ENCODE measurements around the gene VWA5B1.

The VWA5B1 gene

DNA sequence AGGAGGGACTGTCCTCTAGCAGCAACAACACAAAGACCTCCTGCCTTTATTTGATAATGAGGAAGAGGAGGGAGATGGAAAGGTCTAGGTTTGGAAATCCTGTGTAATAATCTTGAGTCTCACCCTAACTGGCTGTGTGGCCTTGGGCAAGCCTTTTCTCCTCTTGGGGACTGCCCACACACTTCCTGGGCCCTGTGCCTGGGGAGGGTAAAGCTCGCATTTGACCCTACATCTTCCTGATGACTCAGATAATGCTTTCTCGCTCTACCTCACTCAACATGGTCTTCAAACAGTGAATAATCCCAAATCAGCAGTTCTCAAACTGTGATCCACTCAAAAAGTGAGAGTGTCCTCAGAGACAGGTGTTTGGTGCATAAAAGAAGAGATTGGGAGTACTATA is 81.2 kb downstream of the VWA5B1 start:
- no peak for DNase-seq

DNA sequence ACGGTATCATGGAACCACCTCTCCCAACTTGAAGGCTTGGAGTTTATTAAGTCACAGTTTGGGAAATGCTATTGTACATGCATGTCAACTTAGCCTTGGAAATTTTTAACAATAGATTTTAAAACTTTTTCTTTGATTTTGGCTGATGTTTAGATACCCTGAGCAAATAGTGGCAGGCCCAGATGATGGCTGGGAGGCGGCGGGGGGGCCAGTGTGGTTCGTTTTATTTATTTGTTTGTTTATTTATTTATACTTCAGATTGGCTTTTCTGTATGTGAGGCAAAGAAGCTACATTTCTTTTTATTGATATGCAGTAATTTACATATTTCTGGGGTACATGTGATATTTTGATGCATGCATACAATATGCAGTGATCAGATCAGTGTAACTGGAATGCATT is 82.0 kb downstream of the VWA5B1 start:
- no peak for DNase-seq

DNA sequence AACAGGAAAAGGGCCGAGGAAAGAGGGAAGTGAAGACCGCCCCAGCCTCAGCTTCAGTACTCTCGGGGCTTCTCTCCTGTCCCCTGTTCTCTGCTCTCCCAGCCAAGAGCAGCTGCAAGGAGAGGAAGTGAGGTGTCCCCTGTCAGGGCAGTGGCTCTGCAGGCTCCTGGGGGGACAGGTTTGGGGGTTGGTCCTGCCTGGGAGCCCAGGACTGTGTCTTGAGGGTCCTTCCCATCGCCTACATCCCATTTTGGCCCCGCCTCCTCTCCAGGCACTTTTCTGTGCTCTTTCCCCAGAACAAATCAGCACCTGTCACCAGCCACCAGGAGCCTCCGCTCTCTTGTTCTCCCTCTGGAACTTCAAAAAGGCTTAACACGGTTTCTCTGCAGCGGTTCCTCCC is 82.6 kb downstream of the VWA5B1 start:
- DNase-seq: no peak

DNA sequence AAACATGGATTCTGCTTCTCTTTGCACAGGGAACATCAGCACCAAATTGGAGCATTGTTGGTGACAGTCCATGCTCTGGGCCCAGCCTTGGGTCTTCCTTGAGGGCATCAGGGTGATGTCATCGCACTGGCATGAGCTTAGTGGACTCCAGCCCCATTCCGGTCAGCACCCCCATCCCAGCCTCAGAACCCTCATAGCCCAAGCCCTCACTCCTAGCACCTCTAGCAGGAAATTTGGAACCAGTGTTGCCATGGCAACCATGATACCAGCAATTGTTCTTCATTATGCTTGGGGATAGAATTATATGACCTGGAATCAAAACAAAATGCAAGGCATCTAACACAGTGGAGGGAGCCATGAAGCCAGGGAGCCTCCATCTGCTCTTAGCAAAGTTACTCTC is 83.1 kb downstream of the VWA5B1 start:
- DNase-seq: no peak

DNA sequence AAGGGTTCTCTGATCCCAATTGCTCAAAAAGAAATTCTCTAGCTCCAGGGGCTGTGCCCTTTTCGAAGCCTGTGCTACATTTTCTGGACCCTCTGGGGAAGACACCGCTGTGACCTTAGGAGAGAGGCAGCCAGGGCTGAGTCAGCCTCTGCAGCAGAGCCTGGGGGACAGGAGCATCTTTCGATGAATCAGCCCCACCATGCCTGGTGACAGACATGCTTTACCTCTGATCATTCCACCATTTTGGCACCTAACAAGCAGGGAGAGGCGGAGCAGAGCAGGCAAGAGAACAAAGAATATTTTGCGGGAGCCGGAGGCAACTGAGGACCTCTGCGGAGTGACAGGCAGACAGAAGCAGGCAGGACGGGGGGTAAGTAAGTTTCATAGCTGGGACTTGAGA is 84.9 kb downstream of the VWA5B1 start:
- DNase-seq: no peak

DNA sequence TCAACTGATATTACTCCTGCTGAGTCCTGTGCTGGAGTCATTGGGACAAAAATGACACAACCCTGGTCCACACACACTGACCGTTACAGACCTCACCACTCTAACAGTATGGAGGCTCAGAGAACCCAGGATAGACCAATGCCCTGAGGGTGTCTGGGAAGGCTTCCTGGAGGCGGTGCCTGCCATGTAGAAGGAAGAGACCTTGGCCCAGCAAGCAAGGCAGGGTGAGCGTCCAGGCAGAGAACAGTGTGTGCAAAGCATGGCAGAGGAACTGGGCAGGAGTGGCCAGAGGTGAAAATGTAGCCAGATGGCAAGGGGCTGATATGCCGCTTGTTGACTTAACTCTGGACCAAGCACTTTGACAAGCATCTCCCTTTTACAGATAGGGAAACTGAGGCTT is 85.5 kb downstream of the VWA5B1 start:
- DNase-seq: no peak

DNA sequence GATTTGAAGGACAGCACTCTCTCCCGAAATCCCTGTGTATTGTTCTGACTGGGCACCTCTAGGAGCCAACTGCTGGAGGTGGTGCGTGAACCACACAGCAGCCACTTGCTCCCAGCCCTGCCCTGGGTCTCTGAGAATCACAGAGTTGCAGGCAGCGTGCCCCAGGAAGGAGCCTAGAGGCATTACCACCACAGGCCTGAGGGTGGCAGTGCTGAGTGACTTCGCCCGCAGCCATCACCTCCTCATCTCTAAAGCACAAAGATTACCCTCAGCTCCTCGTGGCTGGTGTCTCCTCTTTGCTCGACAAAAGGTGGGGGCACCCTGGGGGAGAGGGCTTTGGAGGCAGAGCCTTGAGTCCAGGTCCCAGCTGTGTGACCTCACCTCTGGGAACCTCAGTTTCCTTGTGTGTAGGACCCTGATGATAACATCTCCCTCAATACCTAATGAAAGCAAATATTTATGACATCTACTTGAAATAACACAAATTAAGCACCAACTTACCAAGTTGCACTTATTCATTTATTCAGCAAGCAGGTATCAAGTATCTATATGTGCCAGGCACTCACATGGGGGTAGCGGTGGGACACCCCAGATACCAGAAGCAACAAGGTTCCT is 86.3 kb downstream of the VWA5B1 start:
- DNase-seq: no peak

DNA sequence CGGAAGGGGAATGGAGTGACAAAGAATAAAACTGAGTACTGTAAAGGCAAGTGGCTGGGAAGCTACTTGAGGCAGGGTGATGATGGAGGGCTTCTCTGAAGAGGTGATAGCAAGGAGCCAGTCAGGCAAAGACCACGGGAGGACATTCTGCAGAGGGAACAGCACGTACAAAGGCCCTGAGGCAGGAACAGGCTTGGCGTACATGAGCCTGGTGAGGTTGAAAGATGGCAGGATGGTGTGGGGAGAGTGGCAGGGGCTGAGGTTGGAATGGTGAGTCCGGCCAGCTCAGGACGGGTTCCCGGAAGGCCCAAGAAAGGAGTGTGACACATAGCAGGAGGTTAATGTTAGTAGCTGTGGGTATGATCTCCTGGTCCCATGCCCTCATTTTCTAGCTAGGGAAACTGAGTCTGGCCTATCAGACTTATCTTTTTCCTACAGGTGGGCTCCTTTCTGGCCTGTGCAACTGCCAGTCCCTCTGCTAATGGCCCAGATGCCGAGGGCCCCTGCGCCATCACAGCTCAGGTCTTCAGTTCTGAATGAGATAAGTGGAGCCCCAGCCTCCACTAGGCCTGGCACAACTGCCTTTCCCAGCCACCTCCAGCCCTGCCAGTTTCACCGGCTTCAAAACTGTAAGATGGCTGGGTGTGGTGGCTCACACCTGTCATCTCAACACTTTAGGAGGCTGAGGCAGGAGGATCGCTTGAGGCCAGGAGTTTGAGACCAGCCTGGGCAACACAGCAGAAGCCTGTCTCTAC is 87.0 kb downstream of the VWA5B1 start:
- no peak for DNase-seq

DNA sequence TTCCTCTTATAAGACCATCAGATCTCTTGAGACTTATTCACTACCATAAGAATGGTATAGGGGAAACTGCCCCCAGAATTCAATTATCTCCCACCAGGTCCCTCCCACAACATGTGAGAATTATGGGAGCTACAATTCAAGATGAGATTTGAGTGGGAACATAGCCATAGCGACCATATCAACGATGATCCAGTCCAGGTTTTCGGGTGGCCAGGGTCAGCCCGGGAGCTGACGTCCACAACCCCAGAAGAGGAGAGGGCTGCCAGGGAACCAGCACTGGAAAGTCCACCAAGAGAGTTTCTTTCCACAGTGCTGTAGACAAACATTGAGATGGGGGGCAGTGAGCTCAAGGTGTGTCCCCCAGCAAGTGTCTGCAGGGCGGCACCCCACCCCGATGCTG is 88.4 kb downstream of the VWA5B1 start:
- no peak for DNase-seq

DNA sequence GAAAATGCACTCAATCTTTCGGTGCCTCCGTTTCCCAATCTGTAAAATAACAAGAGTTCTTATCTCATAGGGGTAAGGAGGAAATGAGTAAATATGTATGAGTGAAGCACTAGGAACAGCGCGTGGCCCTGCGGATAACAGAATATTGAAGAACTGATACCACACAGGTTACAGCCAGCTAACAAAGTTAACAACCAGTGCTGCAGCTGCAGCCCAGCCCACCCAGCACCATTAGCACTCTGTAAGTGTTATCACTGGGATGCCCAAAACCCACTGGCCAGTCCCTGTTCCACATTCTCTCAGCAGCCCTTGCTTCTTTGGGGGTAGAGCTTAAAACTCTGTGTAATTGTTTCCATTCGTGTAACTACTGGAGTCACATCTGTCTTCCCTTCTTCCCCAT is 89.5 kb downstream of the VWA5B1 start:
- no peak for DNase-seq

DNA sequence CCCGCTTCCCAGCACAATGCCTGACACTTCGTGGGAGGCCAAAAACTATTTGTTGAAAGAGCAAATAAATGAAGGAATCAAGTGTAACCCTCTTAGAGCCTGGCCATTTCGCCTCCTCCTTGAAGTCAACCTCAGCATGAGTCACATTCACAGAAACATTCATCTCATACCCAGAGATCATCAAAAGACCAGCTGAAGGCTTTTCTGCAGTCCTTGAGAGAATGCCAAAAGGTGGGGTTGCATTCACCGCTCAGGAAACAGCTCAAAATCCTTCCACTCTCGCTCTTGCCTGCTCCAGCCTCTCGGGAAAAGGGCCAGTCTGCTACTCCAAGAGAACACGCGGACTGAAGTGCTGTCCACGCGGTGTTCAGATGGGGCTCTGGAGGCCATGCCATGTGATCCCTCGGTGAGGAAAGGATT is 90.0 kb downstream of the VWA5B1 start:
- DNase-seq: no peak

DNA sequence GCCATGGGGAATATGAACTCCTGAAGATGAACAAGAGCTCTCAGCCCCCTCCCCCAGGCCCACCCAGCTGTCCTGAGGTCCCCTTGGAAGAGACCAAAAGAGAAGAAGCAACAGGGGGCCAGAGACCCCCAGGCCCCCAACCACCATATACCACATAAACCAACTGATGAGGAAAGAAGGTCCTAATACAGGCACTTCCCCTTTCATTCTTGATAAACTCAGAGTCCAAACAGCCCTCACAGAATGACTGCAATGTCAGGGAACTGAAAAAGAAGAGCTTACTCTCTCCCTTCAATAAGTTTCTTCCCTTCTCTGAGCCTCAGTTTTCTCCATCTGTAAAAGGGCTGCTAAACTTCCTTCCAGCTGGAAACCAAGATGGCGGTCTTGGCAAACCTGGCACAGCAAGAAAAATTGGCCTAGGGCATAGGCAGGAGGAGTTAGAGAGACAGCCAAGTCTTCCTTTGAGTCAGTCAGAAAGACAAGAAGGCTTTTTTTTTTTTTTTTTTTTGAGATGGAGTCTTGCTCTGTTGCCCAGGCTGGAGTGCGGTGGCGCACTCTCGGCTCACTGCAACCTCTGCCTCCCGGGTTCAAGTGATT is 90.5 kb downstream of the VWA5B1 start:
- DNase-seq: no peak

DNA sequence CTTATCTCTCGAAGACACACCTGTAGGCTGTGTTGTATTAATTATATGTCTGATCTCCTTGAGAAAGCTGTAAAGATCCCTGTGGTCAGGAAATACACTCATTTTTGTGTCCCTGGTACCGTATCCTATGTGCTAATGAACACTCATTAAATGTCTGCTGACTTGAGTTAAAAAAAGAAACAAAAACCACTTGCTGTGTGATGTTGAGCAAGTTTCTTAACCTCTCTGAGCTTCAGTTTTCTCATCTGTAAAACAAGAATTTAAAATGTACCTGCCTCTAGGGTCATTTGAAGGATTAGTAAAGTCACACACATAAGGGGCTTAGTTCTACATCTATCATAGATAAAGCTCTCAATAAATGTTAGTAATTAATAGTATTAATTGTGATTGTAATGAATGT is 91.3 kb downstream of the VWA5B1 start:
- DNase-seq: no peak

DNA sequence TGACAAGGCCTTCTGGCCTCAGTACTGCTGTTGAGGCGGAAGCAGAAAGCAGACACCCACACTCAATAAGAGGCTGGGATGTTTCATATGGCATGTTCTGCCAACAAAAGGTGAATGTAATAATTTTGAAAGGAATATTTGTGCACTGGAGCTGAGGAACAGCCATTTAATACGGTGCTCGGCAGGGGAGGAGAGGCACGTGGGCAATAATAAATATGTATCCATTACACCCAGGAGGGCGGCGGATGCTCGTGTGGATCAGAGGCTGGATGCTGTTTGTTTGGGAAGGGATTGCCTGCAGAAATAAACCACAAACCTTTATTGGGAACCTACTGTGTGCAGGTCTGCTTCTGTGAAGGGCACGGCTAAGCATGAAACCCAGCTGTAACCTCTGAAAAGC is 92.0 kb downstream of the VWA5B1 start:
- DNase-seq: no peak

DNA sequence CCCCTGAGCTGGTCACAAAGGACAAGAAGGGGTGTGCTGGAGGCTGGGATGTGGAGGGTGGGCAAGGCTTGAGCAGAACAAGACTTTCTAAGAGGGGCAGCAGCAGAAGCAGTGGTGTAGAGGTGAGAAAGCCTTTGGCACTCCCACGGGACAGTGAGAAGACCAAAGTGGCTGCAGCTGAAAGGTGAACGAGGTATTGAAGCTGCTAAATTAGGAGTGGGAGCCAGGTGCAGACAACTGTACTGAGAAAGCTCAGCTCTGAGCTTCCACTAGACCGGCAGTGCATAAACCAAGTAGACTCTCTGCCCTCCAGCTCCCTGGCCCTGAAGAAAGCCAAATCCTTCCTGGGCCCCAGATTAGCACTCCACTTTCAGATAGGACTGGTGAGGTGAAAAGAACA is 93.0 kb downstream of the VWA5B1 start:
- DNase-seq: no peak

DNA sequence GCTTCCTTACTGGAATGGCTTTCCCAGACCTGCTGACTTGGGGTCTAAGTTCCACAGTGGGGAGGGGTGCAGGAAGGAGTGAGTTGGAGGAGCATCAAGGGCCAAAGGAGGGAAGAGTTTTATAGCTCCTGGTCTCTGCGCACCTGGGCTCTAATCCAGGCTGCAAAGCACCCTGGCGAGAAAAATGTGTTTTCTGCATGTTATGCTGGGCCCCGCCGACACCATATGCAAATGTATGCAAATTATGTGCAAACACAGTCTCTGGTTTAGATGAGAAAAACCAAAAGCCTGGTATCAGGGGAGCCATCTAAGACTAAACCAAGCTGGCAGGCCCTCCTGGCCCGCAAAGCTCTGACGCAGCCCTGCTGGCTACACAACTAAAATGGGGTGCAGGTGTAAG is 95.0 kb downstream of the VWA5B1 start:
- DNase-seq: no peak

DNA sequence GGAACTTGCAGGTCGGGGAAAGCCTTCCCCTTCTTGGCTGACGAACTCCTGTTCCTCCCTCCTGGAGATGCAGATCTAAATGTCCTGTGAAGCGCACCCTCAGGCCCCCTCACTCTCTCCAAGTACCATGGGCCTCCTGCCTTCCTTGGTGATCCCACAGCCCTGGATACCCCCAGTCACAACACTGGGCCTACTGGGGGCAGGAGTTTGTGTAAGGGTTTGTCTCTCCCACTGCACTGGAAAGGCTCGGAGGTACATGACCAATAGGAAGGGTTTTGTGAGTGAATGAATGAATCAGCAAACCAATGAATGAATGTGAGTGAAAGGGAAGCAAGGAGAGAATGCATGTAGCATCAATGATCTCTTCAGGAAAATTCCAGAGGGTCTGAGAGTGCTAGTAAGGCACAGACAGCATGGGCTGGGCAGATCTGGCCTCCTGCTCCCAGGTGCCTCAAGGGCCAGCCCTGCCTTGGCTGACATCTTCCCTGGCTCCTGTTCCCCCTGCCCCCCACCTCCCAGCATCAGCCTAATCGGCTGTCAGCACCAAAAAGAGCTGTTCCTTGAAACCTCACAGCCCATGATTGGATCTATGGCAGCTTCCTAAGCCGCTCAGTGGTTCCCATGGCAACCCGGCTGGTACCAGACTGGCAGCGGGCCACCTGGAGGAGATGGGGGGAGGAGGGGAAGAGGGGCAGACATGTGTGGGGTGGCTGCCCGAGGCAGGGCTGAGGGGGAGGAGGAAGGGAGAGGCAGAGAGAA is 95.8 kb downstream of the VWA5B1 start:
- no peak for DNase-seq

DNA sequence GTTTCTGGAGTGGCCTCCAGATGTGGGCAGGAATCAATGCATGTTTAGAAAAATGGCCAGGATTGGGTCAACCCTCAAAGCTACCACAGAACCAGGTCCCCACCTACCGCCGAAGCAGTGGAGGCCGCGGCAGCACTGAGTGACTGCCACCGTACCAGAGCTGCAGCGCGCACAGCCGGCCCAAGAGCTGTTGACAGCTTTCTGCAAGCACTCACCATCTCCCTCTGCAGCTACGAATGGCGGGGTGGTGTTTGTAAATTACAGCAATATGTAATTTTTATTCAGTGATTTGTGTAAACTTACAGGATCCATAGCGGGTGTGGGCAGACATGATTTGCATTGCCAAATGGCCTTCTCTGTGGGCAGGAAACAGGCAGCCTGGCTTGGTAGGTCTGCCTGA is 98.9 kb downstream of the VWA5B1 start:
- DNase-seq: no peak

DNA sequence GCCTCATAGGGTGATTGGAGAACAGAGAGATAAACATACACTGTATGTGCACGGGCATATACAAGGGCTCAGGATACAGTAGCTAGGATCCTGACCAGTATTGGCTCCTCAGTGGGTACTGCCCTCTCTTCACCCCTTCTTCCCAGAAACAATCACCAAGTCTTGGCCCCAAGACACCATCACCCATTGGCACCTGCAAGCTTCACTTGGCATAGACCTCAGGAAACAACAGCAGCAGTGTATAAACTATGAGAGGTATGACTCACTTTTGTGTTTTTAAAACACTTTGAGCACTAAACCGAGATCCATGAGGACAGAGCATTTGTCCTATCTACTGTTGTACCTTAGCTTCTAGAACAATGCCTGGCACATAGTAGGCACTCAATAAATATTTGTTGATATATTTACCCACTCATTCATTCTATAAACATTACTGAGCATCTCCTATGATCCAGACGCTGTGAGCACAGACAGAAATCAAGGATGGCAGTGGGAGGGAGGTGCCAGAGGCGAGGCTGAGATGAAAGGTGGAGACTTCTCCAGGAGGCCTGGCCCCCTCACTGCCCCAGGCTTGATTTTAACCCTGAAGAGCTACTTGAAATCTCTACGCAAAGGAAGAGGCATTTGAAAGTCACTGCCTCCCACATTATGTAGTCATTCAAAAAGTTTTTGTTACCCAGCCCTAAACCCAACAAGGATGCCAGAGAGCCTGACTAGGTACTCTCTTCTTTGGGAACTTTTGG is 100.1 kb downstream of the VWA5B1 start:
- no peak for DNase-seq

DNA sequence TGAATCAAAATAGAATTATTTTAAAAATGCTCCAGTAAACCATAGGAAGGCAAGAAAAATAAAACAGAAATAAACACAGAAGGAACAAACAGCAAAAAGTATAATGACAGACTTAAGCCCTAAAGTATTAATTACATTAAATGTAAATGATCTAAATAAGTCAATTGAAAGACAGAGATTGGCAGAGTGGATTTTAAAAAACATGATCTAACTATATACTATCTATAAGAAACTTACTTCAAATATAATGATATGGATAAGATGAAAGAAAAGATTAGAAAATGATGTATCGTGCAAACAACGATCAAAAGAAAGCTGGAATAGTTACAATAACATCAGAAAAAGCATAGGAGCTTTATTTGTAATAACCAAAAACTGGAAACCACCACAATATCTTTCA is 104.6 kb downstream of the VWA5B1 start:
- DNase-seq: no peak

DNA sequence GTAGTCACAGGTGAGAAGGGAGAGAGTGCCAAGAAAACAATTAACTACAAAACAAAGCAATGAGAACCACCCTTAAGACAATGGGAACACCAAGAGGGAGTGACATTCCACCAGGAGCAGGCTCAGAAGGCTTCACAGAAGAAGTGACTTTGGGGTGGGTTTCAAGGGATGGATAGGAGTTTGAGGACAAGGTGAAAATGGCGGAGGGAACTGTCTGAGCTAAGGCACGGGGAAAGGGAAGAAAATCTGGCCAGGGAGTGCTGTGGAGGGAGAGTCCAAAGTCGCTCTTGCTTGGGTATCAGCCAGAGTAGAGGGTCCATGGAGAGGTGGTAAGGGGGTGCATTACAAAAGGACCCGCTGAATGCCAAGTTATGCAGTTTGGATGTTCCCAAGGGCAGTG is 108.1 kb downstream of the VWA5B1 start:
- DNase-seq: no peak

DNA sequence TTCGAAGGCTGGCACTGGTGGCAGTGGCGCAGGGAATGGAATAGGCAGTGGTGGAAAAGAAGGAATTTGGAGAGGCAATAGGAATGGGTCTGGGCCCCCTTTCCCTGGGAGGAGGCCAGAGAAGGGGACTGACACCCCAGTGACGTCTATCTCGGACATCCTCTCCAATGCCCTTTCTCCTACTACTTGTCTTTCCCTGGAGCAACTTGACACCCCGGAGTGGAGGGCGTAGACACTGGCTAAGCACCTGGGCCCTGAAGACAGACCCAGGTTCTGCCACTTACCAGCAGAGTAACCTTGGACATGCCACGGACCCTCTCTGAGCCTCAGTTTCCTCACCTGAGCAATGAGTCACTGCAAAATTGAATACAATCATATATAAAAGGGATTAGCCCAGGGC is 108.5 kb downstream of the VWA5B1 start:
- DNase-seq: no peak

DNA sequence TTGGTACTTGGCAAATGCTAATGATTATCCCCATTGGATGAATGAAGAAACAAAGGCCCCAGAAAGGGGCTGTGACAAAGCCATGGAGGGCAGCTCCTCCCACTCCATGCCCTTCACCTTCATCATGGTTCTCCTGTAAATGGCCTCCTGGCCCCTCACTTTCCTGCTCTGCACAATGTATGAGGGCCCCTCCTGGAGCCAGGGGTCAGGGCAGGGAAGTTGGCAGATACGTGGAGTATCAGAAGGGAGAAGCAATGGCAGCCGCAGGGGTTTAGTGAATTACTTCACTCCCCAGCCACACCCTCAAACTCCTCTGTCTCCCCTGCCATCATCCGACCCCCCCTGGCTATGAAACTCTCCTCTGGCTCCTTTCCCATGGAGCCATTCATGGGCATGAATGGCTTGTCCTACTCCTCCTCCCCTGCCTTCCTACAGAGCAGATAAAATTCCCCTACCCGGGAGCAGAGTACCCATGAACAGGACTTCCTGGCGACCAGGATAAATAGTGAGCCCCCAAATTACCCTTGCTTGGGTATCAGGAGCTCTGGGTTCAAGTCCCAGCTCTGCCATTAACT is 109.0 kb downstream of the VWA5B1 start:
- no peak for DNase-seq
